SU-DHL-6 (cell line): ENCODE data around the gene PUM1.

Experiments used
- H2AFZ ChIP-seq: fragments of 200-600 bp; sonication (generic); 2 replicates; pipeline ENCODE4 v1.6.1; 2014; ENCODE audit warnings: low read depth, mild to moderate bottlenecking, moderate library complexity, mixed read lengths, antibody characterized with exemption, low read length; ENCODE audit not compliant: severe bottlenecking
- H3F3A ChIP-seq: fragments of 200-600 bp; shearing (Covaris generic); 2 replicates; pipeline ENCODE4 v1.6.0; 2016; ENCODE audit warnings: antibody characterized with exemption, mild to moderate bottlenecking; ENCODE audit not compliant: insufficient read depth
- H3K27ac ChIP-seq: fragments of 200-600 bp; sonication (generic); 2 replicates; pipeline ENCODE4 v1.5.1; 2016; ENCODE audit warnings: low read depth, mild to moderate bottlenecking, low read length, moderate library complexity, mixed read lengths
- H3K27me3 ChIP-seq: fragments of 200-600 bp; sonication (generic), shearing (Covaris generic); 2 replicates; pipeline ENCODE4 v1.6.0; 2014; ENCODE audit warnings: mild to moderate bottlenecking, low read length
- H3K36me3 ChIP-seq: fragments of 200-600 bp; sonication (generic); 2 replicates; pipeline ENCODE4 v1.6.1; 2014; ENCODE audit warnings: mild to moderate bottlenecking, low read length, mixed read lengths
- H3K4me2 ChIP-seq: fragments of 300-600, 200-600 bp; shearing (Covaris generic), sonication (generic); 2 replicates; pipeline ENCODE4 v1.6.0; 2014; ENCODE audit warnings: low read length, low read depth, mild to moderate bottlenecking; ENCODE audit not compliant: poor library complexity, severe bottlenecking
- H3K4me3 ChIP-seq: fragments of 200-600 bp; sonication (generic); 2 replicates; pipeline ENCODE4 v1.5.1; 2014; ENCODE audit warnings: antibody characterized with exemption, low read length, mild to moderate bottlenecking, mixed read lengths; ENCODE audit not compliant: insufficient read depth, poor library complexity, severe bottlenecking
- H3K79me2 ChIP-seq: fragments of 200-600 bp; sonication (generic); 2 replicates; pipeline ENCODE4 v1.6.1; 2014; ENCODE audit warnings: mild to moderate bottlenecking, low read length, moderate library complexity; ENCODE audit not compliant: insufficient read depth
- H3K9ac ChIP-seq: fragments of 200-600 bp; sonication (generic); 2 replicates; pipeline ENCODE4 v1.7.0; 2014; ENCODE audit warnings: mild to moderate bottlenecking, low read length
- H3K9me2 ChIP-seq: fragments of 200-600 bp; sonication (generic); replicated peaks from 2 replicates; pipeline ENCODE4 v1.6.1; 2014; ENCODE audit warnings: low read length; ENCODE audit not compliant: insufficient read depth
- H3K9me3 ChIP-seq: fragments of 200-600 bp; sonication (generic); 2 replicates; pipeline ENCODE4 v1.6.1; 2014; ENCODE audit warnings: low read length, mixed read lengths; ENCODE audit not compliant: insufficient read depth
- H4K20me1 ChIP-seq: fragments of 200-600 bp; sonication (generic); 2 replicates; pipeline ENCODE4 v1.6.1; 2014; ENCODE audit warnings: low read depth, mild to moderate bottlenecking, antibody characterized with exemption, low read length, moderate library complexity, mixed read lengths
- EZH2phosphoT487 ChIP-seq: fragments of 200-600 bp; sonication (generic), shearing (Covaris generic); conservative IDR thresholded peaks from 2 replicates; pipeline ENCODE4 v1.6.1; 2018; ENCODE audit warnings: mild to moderate bottlenecking, antibody characterized with exemption, low read length, moderate library complexity, mixed read lengths
- TF ChIP-seq, protein P1 (sequence below): fragments of 200-600 bp; sonication (generic); IDR thresholded peaks from one replicate; pipeline ENCODE4 v1.5.1; 2017; ENCODE audit warnings: antibody characterized with exemption, mild to moderate bottlenecking, low read length, moderate library complexity; ENCODE audit not compliant: insufficient read depth, poor library complexity, severe bottlenecking

PUM1 gene

DNA sequence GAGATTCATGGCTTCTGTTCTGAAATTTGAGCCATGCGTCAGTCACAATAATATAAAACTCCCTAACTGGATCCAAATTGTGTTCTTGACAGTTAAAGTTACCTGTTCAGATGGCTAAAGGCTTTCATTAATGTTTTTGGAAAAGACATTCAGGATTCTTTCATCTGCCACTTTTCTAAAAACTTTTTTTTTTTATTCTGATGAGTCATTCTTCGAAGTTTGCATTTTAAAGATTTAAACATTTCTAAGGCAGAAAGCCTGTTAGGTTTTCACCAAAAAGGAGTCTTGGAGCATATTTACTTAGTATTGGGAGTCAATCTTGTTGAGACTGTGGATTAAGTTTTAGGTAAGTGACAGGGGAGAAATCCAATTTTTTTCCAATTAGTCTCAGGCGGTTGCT lies 138.1 kb downstream of the PUM1 start:
- Histone ChIP-seq H2AFZ (no peak overlapping the region), H3K9me3 (no peaks in the 10 kb centered on the region), H4K20me1 (0 out of 2 replicates have a peak, but pooled peaks cover 4% of the 10 kb centered on the region), H3K4me3 (no peak overlapping the region), H3K27ac (no peak overlapping the region), H3K36me3 (no peaks in the 10 kb centered on the region), H3K79me2 (no peaks in the 10 kb centered on the region), H3K9ac (no peak overlapping the region), H3K9me2 (no peaks in the 10 kb centered on the region), H3K4me2 (no peak overlapping the region), H3F3A (peaks cover 8% of the 10 kb centered on the region; the same call in 1 of the 2 replicates), H3K27me3 (no peaks in the 10 kb centered on the region)
- TF ChIP-seq, protein P1, sequence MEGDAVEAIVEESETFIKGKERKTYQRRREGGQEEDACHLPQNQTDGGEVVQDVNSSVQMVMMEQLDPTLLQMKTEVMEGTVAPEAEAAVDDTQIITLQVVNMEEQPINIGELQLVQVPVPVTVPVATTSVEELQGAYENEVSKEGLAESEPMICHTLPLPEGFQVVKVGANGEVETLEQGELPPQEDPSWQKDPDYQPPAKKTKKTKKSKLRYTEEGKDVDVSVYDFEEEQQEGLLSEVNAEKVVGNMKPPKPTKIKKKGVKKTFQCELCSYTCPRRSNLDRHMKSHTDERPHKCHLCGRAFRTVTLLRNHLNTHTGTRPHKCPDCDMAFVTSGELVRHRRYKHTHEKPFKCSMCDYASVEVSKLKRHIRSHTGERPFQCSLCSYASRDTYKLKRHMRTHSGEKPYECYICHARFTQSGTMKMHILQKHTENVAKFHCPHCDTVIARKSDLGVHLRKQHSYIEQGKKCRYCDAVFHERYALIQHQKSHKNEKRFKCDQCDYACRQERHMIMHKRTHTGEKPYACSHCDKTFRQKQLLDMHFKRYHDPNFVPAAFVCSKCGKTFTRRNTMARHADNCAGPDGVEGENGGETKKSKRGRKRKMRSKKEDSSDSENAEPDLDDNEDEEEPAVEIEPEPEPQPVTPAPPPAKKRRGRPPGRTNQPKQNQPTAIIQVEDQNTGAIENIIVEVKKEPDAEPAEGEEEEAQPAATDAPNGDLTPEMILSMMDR, result no peak
- no peak for TF ChIP-seq EZH2phosphoT487

DNA sequence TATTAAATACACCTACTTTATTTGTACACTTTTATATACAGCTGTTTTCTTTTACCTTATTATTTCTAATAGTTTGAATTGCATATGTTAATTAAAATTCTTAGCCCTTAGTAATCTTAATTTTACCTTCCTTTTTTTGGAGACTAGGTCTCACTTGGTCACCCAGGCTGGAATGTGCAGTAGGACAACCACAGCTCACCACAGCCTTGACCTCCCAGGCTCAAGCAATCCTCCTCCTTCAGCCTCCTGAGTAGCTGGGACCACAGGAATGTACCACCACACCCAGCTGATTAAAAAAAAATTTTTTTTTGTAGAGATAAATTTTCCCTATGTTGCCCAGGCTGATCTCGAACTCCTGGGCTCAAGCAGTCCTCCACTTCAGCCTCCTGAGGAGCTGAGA lies 141.9 kb downstream of the PUM1 start:
- no peak for TF ChIP-seq EZH2phosphoT487
- TF ChIP-seq, protein P1, result no peak
- no peaks in the 10 kb centered on the region for H3K27me3 ChIP-seq
- H3K4me3 ChIP-seq, result no peak overlapping the region
- H3K36me3 ChIP-seq, result no peaks in the 10 kb centered on the region
- H3F3A ChIP-seq, result no peaks in the 10 kb centered on the region
- no peak overlapping the region for H3K4me2 ChIP-seq
- no peak overlapping the region for H3K9ac ChIP-seq
- H3K9me2 ChIP-seq, result no peaks in the 10 kb centered on the region
- no peaks in the 10 kb centered on the region for H4K20me1 ChIP-seq
- H3K27ac ChIP-seq, result no peak overlapping the region
- H3K9me3 ChIP-seq, result no peaks in the 10 kb centered on the region
- no peaks in the 10 kb centered on the region for H3K79me2 ChIP-seq
- no peak overlapping the region for H2AFZ ChIP-seq

DNA sequence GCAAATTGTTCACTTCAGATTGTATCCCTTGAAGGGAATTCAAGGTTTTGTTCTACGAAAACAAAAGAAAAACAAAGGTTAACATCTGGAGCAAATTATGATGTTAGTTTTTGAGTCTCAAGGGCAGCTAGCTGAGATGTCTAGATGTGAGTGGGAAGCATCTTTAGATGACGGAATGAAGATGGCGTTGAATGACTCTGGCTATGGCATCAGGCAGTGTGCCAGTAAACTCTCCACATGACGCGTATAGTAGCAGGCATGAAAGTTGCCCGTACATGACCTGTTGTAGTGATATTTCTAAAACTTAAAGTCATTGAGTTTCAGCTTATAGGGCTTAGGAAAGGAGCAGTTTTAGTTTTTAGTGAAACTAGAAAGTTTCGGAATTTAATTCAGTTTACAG lies 144.7 kb downstream of the PUM1 start:
- H3K27me3 ChIP-seq, result no peaks in the 10 kb centered on the region
- H3K9ac ChIP-seq, result no peak overlapping the region
- H3K4me3 ChIP-seq, result no peak overlapping the region
- TF ChIP-seq EZH2phosphoT487, result no peak
- TF ChIP-seq, protein P1, result no peak
- H3K36me3 ChIP-seq, result no peaks in the 10 kb centered on the region
- no peaks in the 10 kb centered on the region for H3K9me3 ChIP-seq
- no peak overlapping the region for H3K27ac ChIP-seq
- H4K20me1 ChIP-seq, result no peaks in the 10 kb centered on the region
- no peaks in the 10 kb centered on the region for H3F3A ChIP-seq
- no peak overlapping the region for H3K4me2 ChIP-seq
- no peaks in the 10 kb centered on the region for H3K9me2 ChIP-seq
- H2AFZ ChIP-seq, result no peak overlapping the region
- H3K79me2 ChIP-seq, result no peaks in the 10 kb centered on the region
